Measurements from ENCODE around the gene CCND1. TPM values are rescaled to one million over a fixed set of nuclear protein-coding genes. Genes with fewer than 3 reads are reported as not detected.

The CCND1 gene
- total RNA-seq, 1 donor from 2014 or later: 533 TPM

GRCh38 chr11:69640260-69640994 lies 529 bp upstream of the CCND1 start:
- TF ChIP-seq CTCF (conservative IDR thresholded peaks at IDR 0.05; ENCODE audit: low read depth, low read length): no peak
- peak overlapping the region; percentile 94 for H3K4me3 ChIP-seq (ENCODE audit: low read depth, low read length)
- no peak for DNase-seq (ENCODE audit: low read depth)

DNA sequence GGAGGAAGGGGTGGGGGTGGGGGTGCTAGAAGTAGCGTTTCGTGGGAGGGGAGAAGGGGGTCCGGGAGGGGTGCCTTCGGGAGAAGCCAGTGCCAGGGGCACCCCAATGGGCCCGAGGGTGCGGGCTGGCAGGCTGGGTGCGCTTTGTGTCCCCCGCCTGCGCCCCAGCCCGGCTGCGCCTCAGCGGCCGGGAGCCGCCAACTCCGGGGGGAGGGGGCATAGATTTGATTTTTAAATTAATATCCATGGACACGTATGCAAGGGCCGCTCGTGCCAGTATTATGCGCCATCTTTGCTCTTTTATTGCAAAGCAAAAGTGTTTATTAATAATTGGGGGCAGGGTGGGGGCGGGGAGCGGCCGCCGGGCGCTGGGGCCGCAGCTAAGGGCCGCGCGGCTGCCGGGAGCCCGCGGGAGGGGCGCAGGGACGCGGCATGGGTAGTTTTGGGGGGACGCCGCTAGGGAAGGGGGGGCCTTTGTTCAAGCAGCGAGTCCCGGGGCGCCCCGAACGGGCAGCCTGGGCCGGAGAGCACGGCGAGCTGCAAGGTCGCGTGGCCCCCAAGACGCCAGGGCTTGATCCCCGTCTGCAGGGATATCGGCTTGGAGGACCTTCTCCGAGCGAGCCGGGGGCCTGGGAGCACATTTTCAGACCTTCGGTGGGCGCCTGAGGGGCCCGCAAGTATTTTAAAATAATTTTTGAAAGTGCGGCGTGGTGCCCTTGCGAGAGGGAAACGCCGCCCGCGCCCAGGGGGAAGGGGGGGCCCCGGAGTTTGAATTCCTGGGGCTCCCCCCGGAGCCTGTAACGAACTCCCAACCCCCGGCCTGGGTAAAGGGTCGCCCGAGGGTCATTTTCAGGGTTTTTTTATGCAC lies 959 bp downstream of the CCND1 start:
- TF ChIP-seq CTCF (conservative IDR thresholded peaks at IDR 0.05; ENCODE audit: low read depth, low read length): no peak
- DNase-seq (ENCODE audit: low read depth): no peak
- peak overlapping the region; percentile 94 for H3K4me3 ChIP-seq (ENCODE audit: low read depth, low read length)

- no peak for TF ChIP-seq CTCF (conservative IDR thresholded peaks at IDR 0.05; ENCODE audit: low read depth, low read length)
- DNase-seq (ENCODE audit: low read depth): no peak
- peak overlapping the region; percentile 94 for H3K4me3 ChIP-seq (ENCODE audit: low read depth, low read length)
These were observed 1.6 kb downstream of the CCND1 start for GRCh38 chr11:69642549-69642912.

GRCh38 chr11:69642913-69643632 lies 2.1 kb downstream of the CCND1 start:
- no peak for DNase-seq (ENCODE audit: low read depth)
- TF ChIP-seq CTCF (conservative IDR thresholded peaks at IDR 0.05; ENCODE audit: low read depth, low read length): peak; percentile 81

DNA sequence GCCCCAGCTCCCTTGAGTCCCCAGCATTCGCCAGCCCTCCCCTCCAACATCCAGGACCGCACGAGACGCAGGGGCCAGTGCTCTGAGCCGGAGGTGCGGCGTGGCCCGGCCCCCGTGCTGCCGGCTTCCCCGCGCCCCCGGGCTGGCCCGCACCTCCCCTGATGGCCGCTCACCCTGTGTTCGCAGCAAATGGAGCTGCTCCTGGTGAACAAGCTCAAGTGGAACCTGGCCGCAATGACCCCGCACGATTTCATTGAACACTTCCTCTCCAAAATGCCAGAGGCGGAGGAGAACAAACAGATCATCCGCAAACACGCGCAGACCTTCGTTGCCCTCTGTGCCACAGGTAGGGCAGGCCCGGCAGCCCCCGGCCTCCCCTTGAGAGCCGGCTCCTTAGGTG lies 2.7 kb downstream of the CCND1 start:
- DNase-seq (ENCODE audit: low read depth): no peak
- TF ChIP-seq CTCF (conservative IDR thresholded peaks at IDR 0.05; ENCODE audit: low read depth, low read length): no peak
- peak overlapping the region; percentile 94 for H3K4me3 ChIP-seq (ENCODE audit: low read depth, low read length)

More at GRCh38 chr11:69642913-69643632, 2.1 kb downstream of the CCND1 start:
- peak overlapping the region; percentile 94 for H3K4me3 ChIP-seq (ENCODE audit: low read depth, low read length)

- peak; percentile 37 for TF ChIP-seq CTCF (conservative IDR thresholded peaks at IDR 0.05; ENCODE audit: low read depth, low read length)
- peak overlapping the region; percentile 94 for H3K4me3 ChIP-seq (ENCODE audit: low read depth, low read length)
- no peak for DNase-seq (ENCODE audit: low read depth)
These were observed 3.4 kb downstream of the CCND1 start for GRCh38 chr11:69644071-69644961.

Measured in epithelial cell of proximal tubule (primary cell).